ENCODE measurements around the gene SLC26A6. TPM values are rescaled to one million over a fixed set of nuclear protein-coding genes. Genes with fewer than 3 reads are reported as not detected.

SLC26A6 gene
- total and polyA plus RNA-seq, 2 of the 13 experiments (the other 11 are each of a cell fraction or from before 2014, with no cell fraction given): 40.7 to 184 TPM

GRCh38 chr3:48635222-48636021 is at the start of gene SLC26A6 (continued):
- TF ChIP-seq POLR2AphosphoS2 (IDR thresholded peaks at IDR 0.05; ENCODE audit: low read depth, low read length): no peak
- no peak for TF ChIP-seq AHR (CRISPR knock-in tag; IDR thresholded peaks at IDR 0.05)
- peak; percentile 84 for TF ChIP-seq ZIK1 (CRISPR knock-in tag; IDR thresholded peaks at IDR 0.05; ENCODE audit: borderline replicate concordance, low read depth)
- TF ChIP-seq RAD21 (CRISPR knock-in tag; IDR thresholded peaks at IDR 0.05): peak; percentile 77
- peak; percentile 61; the same call in 1 of the 2 replicates for TF ChIP-seq TFDP1 (CRISPR knock-in tag; IDR thresholded peaks at IDR 0.05; ENCODE audit: borderline replicate concordance)
- no peak for TF ChIP-seq HOXA3 (CRISPR knock-in tag; IDR thresholded peaks at IDR 0.05)
- no peak for TF ChIP-seq NONO (IDR thresholded peaks at IDR 0.05)
- TF ChIP-seq NONO (CRISPR knock-in tag; conservative IDR thresholded peaks at IDR 0.05): peak; percentile 93
- TF ChIP-seq MIER3 (CRISPR knock-in tag; IDR thresholded peaks at IDR 0.05; ENCODE audit: borderline replicate concordance): no peak
- no peak for TF ChIP-seq RERE (CRISPR knock-in tag; IDR thresholded peaks at IDR 0.05; ENCODE audit: low read depth)
- TF ChIP-seq ZNF878 (CRISPR knock-in tag; IDR thresholded peaks at IDR 0.05): no peak; the same call in 1 of the 2 replicates
- no peak for TF ChIP-seq MLX (CRISPR knock-in tag; IDR thresholded peaks at IDR 0.05)
- no peak for TF ChIP-seq ZNF24 (IDR thresholded peaks at IDR 0.05)
- TF ChIP-seq BRD4 (CRISPR knock-in tag; IDR thresholded peaks at IDR 0.05): no peak
- TF ChIP-seq KMT2B (CRISPR knock-in tag; IDR thresholded peaks at IDR 0.05): peak; percentile 65; the same call in 1 of the 2 replicates
- TF ChIP-seq ZNF414 (CRISPR knock-in tag; IDR thresholded peaks at IDR 0.05): peak; percentile 96
- TF ChIP-seq TOPORS (CRISPR knock-in tag; IDR thresholded peaks at IDR 0.05): no peak; the same call in 1 of the 2 replicates
- TF ChIP-seq ZNF660 (CRISPR knock-in tag; IDR thresholded peaks at IDR 0.05; ENCODE audit: borderline replicate concordance, low read depth): no peak
- no peak for TF ChIP-seq ZNF883 (CRISPR knock-in tag; IDR thresholded peaks at IDR 0.05; ENCODE audit: not compliant biosample characterization)
- TF ChIP-seq ZNF891 (CRISPR knock-in tag; IDR thresholded peaks at IDR 0.05): peak; percentile 77; the same call in 1 of the 2 replicates
- TF ChIP-seq CC2D1A (CRISPR knock-in tag; IDR thresholded peaks at IDR 0.05): no peak
- TF ChIP-seq RARG (CRISPR knock-in tag; IDR thresholded peaks at IDR 0.05; ENCODE audit: low read depth): no peak
- 0 out of 2 replicates have a peak, but pooled peaks have one; percentile 62 for TF ChIP-seq HOXA7 (CRISPR knock-in tag; IDR thresholded peaks at IDR 0.05)

Data from HepG2 (cell line).